ENCODE data around the gene MYBPHL.
A peak's percentile ranks its signal among the peaks of the same experiment; 100 is the strongest.

Gene MYBPHL

DNA sequence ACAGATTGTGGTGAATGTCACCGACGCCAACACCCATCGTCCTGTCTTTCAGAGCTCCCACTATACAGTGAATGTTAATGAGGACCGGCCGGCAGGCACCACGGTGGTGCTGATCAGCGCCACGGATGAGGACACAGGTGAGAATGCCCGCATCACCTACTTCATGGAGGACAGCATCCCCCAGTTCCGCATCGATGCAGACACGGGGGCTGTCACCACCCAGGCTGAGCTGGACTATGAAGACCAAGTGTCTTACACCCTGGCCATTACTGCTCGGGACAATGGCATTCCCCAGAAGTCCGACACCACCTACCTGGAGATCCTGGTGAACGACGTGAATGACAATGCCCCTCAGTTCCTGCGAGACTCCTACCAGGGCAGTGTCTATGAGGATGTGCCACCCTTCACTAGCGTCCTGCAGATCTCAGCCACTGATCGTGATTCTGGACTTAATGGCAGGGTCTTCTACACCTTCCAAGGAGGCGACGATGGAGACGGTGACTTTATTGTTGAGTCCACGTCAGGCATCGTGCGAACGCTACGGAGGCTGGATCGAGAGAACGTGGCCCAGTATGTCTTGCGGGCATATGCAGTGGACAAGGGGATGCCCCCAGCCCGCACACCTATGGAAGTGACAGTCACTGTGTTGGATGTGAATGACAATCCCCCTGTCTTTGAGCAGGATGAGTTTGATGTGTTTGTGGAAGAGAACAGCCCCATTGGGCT is 54.5 kb downstream of the MYBPHL start:
- POLR2A ChIA-PET = no interaction called here
- no peak for DNase-seq (ENCODE audit: extremely low spot score)
- CTCF ChIA-PET = interaction anchor here (1.0 to 4.8 kb wide), 5 partner anchors 11 to 280 kb away, joined by 3 to 26 read pairs (median 10); partner anchors contain the start of gene SORT1
- TF ChIP-seq, protein P1, sequence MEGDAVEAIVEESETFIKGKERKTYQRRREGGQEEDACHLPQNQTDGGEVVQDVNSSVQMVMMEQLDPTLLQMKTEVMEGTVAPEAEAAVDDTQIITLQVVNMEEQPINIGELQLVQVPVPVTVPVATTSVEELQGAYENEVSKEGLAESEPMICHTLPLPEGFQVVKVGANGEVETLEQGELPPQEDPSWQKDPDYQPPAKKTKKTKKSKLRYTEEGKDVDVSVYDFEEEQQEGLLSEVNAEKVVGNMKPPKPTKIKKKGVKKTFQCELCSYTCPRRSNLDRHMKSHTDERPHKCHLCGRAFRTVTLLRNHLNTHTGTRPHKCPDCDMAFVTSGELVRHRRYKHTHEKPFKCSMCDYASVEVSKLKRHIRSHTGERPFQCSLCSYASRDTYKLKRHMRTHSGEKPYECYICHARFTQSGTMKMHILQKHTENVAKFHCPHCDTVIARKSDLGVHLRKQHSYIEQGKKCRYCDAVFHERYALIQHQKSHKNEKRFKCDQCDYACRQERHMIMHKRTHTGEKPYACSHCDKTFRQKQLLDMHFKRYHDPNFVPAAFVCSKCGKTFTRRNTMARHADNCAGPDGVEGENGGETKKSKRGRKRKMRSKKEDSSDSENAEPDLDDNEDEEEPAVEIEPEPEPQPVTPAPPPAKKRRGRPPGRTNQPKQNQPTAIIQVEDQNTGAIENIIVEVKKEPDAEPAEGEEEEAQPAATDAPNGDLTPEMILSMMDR (IDR thresholded peaks at IDR 0.05; ENCODE audit: control extremely low read depth, extremely low read depth, low read depth, missing control alignments) = no peak

DNA sequence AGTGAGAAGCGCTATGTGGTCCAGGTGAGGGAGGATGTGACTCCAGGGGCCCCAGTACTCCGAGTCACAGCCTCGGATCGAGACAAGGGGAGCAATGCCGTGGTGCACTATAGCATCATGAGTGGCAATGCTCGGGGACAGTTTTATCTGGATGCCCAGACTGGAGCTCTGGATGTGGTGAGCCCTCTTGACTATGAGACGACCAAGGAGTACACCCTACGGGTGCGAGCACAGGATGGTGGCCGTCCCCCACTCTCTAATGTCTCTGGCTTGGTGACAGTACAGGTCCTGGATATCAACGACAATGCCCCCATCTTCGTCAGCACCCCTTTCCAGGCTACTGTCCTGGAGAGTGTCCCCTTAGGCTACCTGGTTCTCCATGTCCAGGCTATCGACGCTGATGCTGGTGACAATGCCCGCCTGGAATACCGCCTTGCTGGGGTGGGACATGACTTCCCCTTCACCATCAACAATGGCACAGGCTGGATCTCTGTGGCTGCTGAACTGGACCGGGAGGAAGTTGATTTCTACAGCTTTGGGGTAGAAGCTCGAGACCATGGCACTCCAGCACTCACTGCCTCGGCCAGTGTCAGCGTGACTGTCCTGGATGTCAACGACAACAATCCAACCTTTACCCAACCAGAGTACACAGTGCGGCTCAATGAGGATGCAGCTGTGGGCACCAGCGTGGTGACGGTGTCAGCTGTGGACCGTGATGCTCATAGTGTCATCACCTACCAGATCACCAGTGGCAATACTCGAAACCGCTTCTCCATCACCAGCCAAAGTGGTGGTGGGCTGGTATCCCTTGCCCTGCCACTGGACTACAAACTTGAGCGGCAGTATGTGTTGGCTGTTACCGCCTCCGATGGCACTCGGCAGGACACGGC is 55.3 kb downstream of the MYBPHL start:
- CTCF ChIA-PET = interaction anchor here (1.0 to 4.8 kb wide), 5 partner anchors 50 to 281 kb away, joined by 3 to 18 read pairs (median 3); partner anchors contain the start of gene SORT1
- no peak for DNase-seq (ENCODE audit: extremely low spot score)
- POLR2A ChIA-PET = no interaction called here
- TF ChIP-seq, protein P1 (IDR thresholded peaks at IDR 0.05; ENCODE audit: control extremely low read depth, extremely low read depth, low read depth, missing control alignments) = no peak

DNA sequence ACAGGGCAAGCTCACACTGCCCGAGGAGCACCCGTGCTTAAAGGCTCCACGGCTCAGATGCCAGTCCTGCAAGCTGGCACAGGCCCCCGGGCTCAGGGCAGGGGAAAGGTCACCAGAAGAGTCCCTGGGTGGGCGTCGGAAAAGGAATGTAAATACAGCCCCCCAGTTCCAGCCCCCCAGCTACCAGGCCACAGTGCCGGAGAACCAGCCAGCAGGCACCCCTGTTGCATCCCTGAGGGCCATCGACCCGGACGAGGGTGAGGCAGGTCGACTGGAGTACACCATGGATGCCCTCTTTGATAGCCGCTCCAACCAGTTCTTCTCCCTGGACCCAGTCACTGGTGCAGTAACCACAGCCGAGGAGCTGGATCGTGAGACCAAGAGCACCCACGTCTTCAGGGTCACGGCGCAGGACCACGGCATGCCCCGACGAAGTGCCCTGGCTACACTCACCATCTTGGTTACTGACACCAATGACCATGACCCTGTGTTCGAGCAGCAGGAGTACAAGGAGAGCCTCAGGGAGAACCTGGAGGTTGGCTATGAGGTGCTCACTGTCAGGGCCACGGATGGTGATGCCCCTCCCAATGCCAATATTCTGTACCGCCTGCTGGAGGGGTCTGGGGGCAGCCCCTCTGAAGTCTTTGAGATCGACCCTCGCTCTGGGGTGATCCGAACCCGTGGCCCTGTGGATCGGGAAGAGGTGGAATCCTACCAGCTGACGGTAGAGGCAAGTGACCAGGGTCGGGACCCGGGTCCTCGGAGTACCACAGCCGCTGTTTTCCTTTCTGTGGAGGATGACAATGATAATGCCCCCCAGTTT is 56.1 kb downstream of the MYBPHL start:
- TF ChIP-seq, protein P1 (IDR thresholded peaks at IDR 0.05; ENCODE audit: control extremely low read depth, extremely low read depth, low read depth, missing control alignments) = no peak
- ChIA-PET CTCF (interaction anchor here (1.2 to 3.0 kb wide), 2 partner anchors 145 to 282 kb away, joined by 3 to 12 read pairs; no protein-coding TSS in a partner anchor), POLR2A (interaction anchor here (1.2 kb wide), 1 partner anchor 9 kb away, joined by 5 read pairs; no protein-coding TSS in a partner anchor)
- no peak for DNase-seq (ENCODE audit: extremely low spot score)

DNA sequence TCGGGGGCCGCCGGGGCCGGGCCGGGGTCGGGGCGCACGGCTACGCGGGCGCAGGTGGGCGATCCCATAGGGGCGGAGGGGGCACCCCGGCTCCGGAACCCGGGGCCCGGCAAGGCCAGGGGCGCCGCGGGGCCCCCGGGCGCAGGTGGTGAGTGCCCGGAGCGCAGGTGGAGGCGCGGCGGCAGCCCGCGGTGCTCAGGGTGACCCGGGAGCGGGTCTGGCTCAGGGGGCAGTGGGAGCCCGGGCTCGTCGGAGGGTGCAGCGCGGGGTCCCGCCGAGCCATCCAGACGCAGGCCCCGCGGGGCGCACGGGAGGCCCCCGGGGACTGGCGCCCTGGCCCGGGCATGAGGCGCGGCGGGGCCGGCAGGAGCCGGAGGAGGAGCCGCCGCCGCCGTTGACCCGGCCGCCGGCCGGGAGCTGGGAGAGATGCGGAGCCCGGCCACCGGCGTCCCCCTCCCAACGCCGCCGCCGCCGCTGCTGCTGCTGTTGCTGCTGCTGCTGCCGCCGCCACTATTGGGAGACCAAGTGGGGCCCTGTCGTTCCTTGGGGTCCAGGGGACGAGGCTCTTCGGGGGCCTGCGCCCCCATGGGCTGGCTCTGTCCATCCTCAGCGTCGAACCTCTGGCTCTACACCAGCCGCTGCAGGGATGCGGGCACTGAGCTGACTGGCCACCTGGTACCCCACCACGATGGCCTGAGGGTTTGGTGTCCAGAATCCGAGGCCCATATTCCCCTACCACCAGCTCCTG is 57.0 kb downstream of the MYBPHL start:
- ChIA-PET POLR2A (interaction anchor here (1.2 kb wide), 1 partner anchor 8 kb away, joined by 5 read pairs; no protein-coding TSS in a partner anchor), CTCF (interaction anchor here (1.0 to 3.0 kb wide), 3 partner anchors 28 to 282 kb away, joined by 3 to 12 read pairs (median 3); no protein-coding TSS in a partner anchor)
- TF ChIP-seq, protein P1 (IDR thresholded peaks at IDR 0.05; ENCODE audit: control extremely low read depth, extremely low read depth, low read depth, missing control alignments) = no peak
- DNase-seq (ENCODE audit: extremely low spot score) = no peak

DNA sequence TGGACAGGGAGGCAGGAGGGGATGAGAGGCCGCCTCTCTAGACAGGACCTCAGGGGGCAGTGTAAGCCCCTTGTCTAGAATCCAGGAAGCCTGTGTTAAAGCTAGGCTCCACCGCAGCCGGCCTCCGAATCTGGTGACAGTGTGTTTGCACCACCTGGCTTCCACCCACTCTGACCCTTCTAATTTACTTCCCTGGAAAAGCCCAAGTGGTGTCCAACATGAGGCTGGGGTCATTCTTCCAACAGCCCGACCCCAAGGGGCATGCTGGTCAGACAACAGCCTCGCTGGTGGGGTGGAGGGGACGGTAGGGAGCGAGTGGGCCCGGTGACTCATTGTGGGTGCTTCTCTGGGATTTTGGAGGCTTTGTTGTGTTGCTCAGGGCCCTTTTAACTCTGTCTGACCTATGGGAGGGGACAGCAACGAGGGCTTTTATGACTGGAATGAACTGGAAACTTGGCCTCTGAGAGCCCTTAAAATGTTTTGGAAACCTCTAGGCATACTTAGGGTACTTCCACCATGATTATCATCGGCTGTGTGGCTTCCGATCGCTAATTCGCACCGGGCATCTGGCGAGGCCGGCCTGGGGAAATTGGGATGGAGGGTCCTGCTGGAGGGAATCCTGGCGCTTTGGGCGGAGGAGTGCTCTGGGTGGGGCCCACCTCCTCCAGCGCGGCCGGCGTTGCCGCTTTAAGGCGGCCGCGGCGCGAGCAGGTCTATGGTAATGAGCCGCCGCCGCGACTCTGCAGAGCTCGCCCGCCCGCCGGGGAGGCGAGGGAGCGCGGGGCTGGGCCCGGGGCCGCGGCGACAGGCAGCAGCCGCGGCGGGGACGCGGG is 57.8 kb downstream of the MYBPHL start, which contains the start of gene CELSR2:
TSS of gene CELSR2 (plus strand) at position 743 of the 833 bp plus-strand sequence. CDS start 541 bp downstream, outside the sequence.
- ChIA-PET CTCF (interaction anchor here (1.0 to 3.1 kb wide), 3 partner anchors 11 to 283 kb away, joined by 3 to 19 read pairs (median 12); no protein-coding TSS in a partner anchor), POLR2A (no interaction called here)
- TF ChIP-seq, protein P1 (IDR thresholded peaks at IDR 0.05; ENCODE audit: control extremely low read depth, extremely low read depth, low read depth, missing control alignments) = no peak
- DNase-seq (ENCODE audit: extremely low spot score) = peak; percentile 88

All from GM10248 (cell line).